Measurements from ENCODE around the gene GRB2.

Gene GRB2

GRCh38 chr17:75404223-75404730 is 1.2 kb downstream of the GRB2 start:
- H3K4me2 ChIP-seq (ENCODE audit: low read length) = peak overlapping the region; percentile 74
- H3K9me3 ChIP-seq (ENCODE audit: insufficient read depth, low read length) = no peaks in the 10 kb centered on the region
- H3K9ac ChIP-seq (ENCODE audit: low read length) = peak overlapping the region; percentile 93
- H2AFZ ChIP-seq (ENCODE audit: low read depth, low read length) = no peak overlapping the region
- TF ChIP-seq EZH2phosphoT487 (IDR thresholded peaks at IDR 0.05; ENCODE audit: low read depth) (no peak), CTCF (IDR thresholded peaks at IDR 0.05; ENCODE audit: low read depth, low read length) (peak; percentile 51)
- H3K4me1 ChIP-seq (ENCODE audit: low read length) = peaks cover 27% of the 10 kb centered on the region
- peak overlapping the region; percentile 93 for H3K27ac ChIP-seq (ENCODE audit: low read length)
- peaks cover 45% of the 10 kb centered on the region for H4K20me1 ChIP-seq (ENCODE audit: insufficient read depth, low read length)
- no peaks in the 10 kb centered on the region for H3K27me3 ChIP-seq (ENCODE audit: low read depth, low read length)
- H3K4me3 ChIP-seq (ENCODE audit: low read length) = peak overlapping the region; percentile 84
- peaks cover 20% of the 10 kb centered on the region for H3K36me3 ChIP-seq (replicated peaks; ENCODE audit: low read depth, low read length)
- peaks cover 63% of the 10 kb centered on the region for H3K79me2 ChIP-seq (ENCODE audit: low read length)

DNA sequence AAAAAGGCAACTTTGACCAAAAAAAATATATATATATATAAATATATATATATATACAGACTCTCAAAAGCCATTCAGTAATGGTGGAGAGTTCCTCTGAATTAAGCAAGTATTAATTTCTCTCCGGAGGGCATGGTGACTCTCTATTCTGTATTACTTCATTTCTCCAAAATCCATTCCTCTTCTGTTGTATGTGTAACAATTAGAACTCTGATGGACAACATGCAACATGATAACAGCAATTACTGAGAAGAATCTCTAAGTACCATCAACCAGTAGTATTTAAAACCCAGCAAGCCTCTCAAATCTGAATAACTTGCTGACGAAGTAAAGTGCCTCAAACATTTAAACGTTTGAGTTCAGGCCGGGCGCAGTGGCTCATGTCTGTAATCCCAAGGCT is 2.3 kb downstream of the GRB2 start:
- peak overlapping the region; percentile 84 for H3K4me3 ChIP-seq (ENCODE audit: low read length)

DNA sequence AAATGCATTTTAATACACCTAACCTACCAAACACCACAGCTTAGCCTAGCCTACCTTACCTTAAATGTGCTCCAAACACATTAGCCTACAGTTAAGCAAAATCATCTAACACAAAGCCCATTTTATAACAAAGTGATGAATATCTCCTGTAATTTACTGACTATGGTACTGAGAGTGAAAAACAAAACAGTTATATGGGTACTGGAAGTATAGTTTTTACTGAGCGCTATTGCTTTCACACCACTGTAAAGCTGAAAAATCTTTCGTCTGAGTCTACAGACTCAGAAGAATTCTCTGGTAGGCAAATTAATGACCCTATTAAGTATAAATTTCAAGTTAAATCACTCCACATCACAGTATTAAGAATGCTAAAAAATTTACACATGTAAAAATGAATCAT is 3.5 kb downstream of the GRB2 start:
- Histone ChIP-seq H3K4me3 (ENCODE audit: low read length) (peak overlapping the region; percentile 84), H3K9ac (ENCODE audit: low read length) (peak overlapping the region; percentile 45), H3K79me2 (ENCODE audit: low read length) (peaks cover 85% of the 10 kb centered on the region), H3K36me3 (replicated peaks; ENCODE audit: low read depth, low read length) (peaks cover 23% of the 10 kb centered on the region), H3K27ac (ENCODE audit: low read length) (peak overlapping the region; percentile 55), H3K9me3 (ENCODE audit: insufficient read depth, low read length) (no peaks in the 10 kb centered on the region), H2AFZ (ENCODE audit: low read depth, low read length) (no peak overlapping the region), H3K27me3 (ENCODE audit: low read depth, low read length) (no peaks in the 10 kb centered on the region), H4K20me1 (ENCODE audit: insufficient read depth, low read length) (peaks cover 67% of the 10 kb centered on the region), H3K4me2 (ENCODE audit: low read length) (peak overlapping the region; percentile 84), H3K4me1 (ENCODE audit: low read length) (peaks cover 28% of the 10 kb centered on the region)
- TF ChIP-seq CTCF (IDR thresholded peaks at IDR 0.05; ENCODE audit: low read depth, low read length) (no peak), EZH2phosphoT487 (IDR thresholded peaks at IDR 0.05; ENCODE audit: low read depth) (no peak)

More for the DNA sequence above, 2.3 kb downstream of the GRB2 start:
- Histone ChIP-seq H3K36me3 (replicated peaks; ENCODE audit: low read depth, low read length) (peaks cover 23% of the 10 kb centered on the region), H3K27ac (ENCODE audit: low read length) (peak overlapping the region; percentile 31), H3K9ac (ENCODE audit: low read length) (peak overlapping the region; percentile 47), H3K4me1 (ENCODE audit: low read length) (peaks cover 22% of the 10 kb centered on the region), H3K27me3 (ENCODE audit: low read depth, low read length) (no peaks in the 10 kb centered on the region), H3K9me3 (ENCODE audit: insufficient read depth, low read length) (no peaks in the 10 kb centered on the region), H3K4me2 (ENCODE audit: low read length) (peak overlapping the region; percentile 74), H4K20me1 (ENCODE audit: insufficient read depth, low read length) (peaks cover 56% of the 10 kb centered on the region), H3K79me2 (ENCODE audit: low read length) (peaks cover 74% of the 10 kb centered on the region), H2AFZ (ENCODE audit: low read depth, low read length) (no peak overlapping the region)
- TF ChIP-seq CTCF (IDR thresholded peaks at IDR 0.05; ENCODE audit: low read depth, low read length) (no peak), EZH2phosphoT487 (IDR thresholded peaks at IDR 0.05; ENCODE audit: low read depth) (no peak)

GRCh38 chr17:75400326-75400939 is 5.0 kb downstream of the GRB2 start:
- H3K79me2 ChIP-seq (ENCODE audit: low read length) = peaks cover 100% of the 10 kb centered on the region

More at GRCh38 chr17:75400326-75400939, 5.0 kb downstream of the GRB2 start:
- peaks cover 23% of the 10 kb centered on the region for H3K36me3 ChIP-seq (replicated peaks; ENCODE audit: low read depth, low read length)
- no peak overlapping the region for H3K4me2 ChIP-seq (ENCODE audit: low read length)
- peaks cover 40% of the 10 kb centered on the region for H3K4me1 ChIP-seq (ENCODE audit: low read length)
- H3K9me3 ChIP-seq (ENCODE audit: insufficient read depth, low read length) = no peaks in the 10 kb centered on the region
- no peaks in the 10 kb centered on the region for H3K27me3 ChIP-seq (ENCODE audit: low read depth, low read length)
- H3K27ac ChIP-seq (ENCODE audit: low read length) = no peak overlapping the region
- H3K9ac ChIP-seq (ENCODE audit: low read length) = no peak overlapping the region
- peaks cover 83% of the 10 kb centered on the region for H4K20me1 ChIP-seq (ENCODE audit: insufficient read depth, low read length)
- no peak overlapping the region for H3K4me3 ChIP-seq (ENCODE audit: low read length)
- TF ChIP-seq CTCF (IDR thresholded peaks at IDR 0.05; ENCODE audit: low read depth, low read length) (no peak), EZH2phosphoT487 (IDR thresholded peaks at IDR 0.05; ENCODE audit: low read depth) (no peak)
- no peak overlapping the region for H2AFZ ChIP-seq (ENCODE audit: low read depth, low read length)
